H1 (cell line): ENCODE data around the gene PDE4D. TPM values are rescaled to one million over a fixed set of nuclear protein-coding genes. Genes with fewer than 3 reads are reported as not detected.

ENCODE experiments used
- CTCF ChIA-PET: fragments of 300-600 bp; sonication (Branson Sonifier 250); formaldehyde crosslinking; loops from one replicate; lab custom pipeline; 2021; ENCODE audit not compliant: partially characterized antibody; lab: Charles Lee
- POLR2A ChIA-PET: fragments of 300-600 bp; sonication (Branson Sonifier 250); formaldehyde crosslinking; loops from one replicate; lab custom pipeline; 2021; ENCODE audit warnings: inconsistent platforms; ENCODE audit not compliant: partially characterized antibody; lab: Charles Lee
- DNase-seq, 2 experiments: peaks; one replicate each; pipeline versions ENCODE4 v3.0.0 to v3.0.0-alpha.2; 2010 to 2022; ENCODE audit warnings: low spot score in 2 of 2, low read depth in 1 of 2, mixed read lengths in 1 of 2
- FAIRE-seq: peaks from 2 replicates; lab custom pipeline; 2011; peaks lifted over from hg19 to GRCh38; lab: Jason Lieb, UNC
- H2AFZ ChIP-seq: 2 replicates; pipeline ENCODE4 v1.8.1; 2012; ENCODE audit warnings: low read length, inconsistent platforms
- H2AK5ac ChIP-seq: 2 replicates; pipeline ENCODE4 v1.6.1; 2013; ENCODE audit warnings: low read depth, low read length
- H2BK120ac ChIP-seq: replicated peaks from 2 replicates; pipeline ENCODE3; 2013; ENCODE audit warnings: low read depth, low read length, inconsistent platforms
- H2BK12ac ChIP-seq: 2 replicates; pipeline ENCODE4 v1.6.1; 2013; ENCODE audit warnings: low read depth, low read length
- H2BK15ac ChIP-seq: 2 replicates; pipeline ENCODE4 v1.6.1; 2013; ENCODE audit warnings: low read length
- H2BK20ac ChIP-seq: 2 replicates; pipeline ENCODE4 v1.6.1; 2013; ENCODE audit warnings: low read length
- H2BK5ac ChIP-seq: 2 replicates; pipeline ENCODE4 v1.6.1; 2013; ENCODE audit warnings: low read depth, low read length
- H3K14ac ChIP-seq: 2 replicates; pipeline ENCODE4 v1.6.1; 2013; ENCODE audit warnings: inconsistent platforms; ENCODE audit not compliant: insufficient read length
- H3K18ac ChIP-seq: 2 replicates; pipeline ENCODE4 v1.6.1; 2013; ENCODE audit warnings: low read length; ENCODE audit errors: extremely low read depth
- H3K23ac ChIP-seq: 2 replicates; pipeline ENCODE4 v1.6.1; 2013; ENCODE audit warnings: inconsistent platforms; ENCODE audit not compliant: insufficient read length
- H3K23me2 ChIP-seq: 2 replicates; pipeline ENCODE4 v1.6.1; 2013; ENCODE audit warnings: low read depth, low read length
- H3K27ac ChIP-seq: 2 replicates; pipeline ENCODE4 v1.6.1; 2011; ENCODE audit warnings: low read depth, low read length, inconsistent platforms
- H3K27me3 ChIP-seq, 4 experiments: replicated peaks in 1 of 4; 1 replicate in 1 of 4; 2 replicates in 3 of 4; pipeline versions ENCODE4 v1.6.1 to v1.8.1; 2011 to 2013; ENCODE audit warnings: low read length in 3 of 4, mild to moderate bottlenecking in 3 of 4, inconsistent platforms in 2 of 4, mixed read lengths in 2 of 4, moderate library complexity in 1 of 4; ENCODE audit not compliant: control insufficient read depth in 3 of 4, insufficient read depth in 3 of 4; ENCODE audit errors: extremely low read depth in 1 of 4
- H3K36me3 ChIP-seq, 4 experiments: 2 replicates each; pipeline versions ENCODE4 v1.6.1 to v1.8.1; 2011 to 2013; ENCODE audit warnings: mild to moderate bottlenecking in 4 of 4, low read length in 3 of 4, moderate library complexity in 2 of 4, control low read depth in 1 of 4, inconsistent platforms in 1 of 4; ENCODE audit not compliant: insufficient read depth in 4 of 4, control insufficient read depth in 2 of 4
- H3K4ac ChIP-seq: replicated peaks from 2 replicates; pipeline ENCODE3; 2013; ENCODE audit warnings: low read length, low read depth, mixed read lengths, inconsistent platforms; ENCODE audit not compliant: insufficient read length
- H3K4me1 ChIP-seq, 4 experiments: replicated peaks in 1 of 4; 1 replicate in 1 of 4; 2 replicates in 3 of 4; pipeline versions ENCODE4 v1.6.1 to v1.8.1; 2011 to 2013; ENCODE audit warnings: low read length in 3 of 4, inconsistent platforms in 2 of 4, mixed read lengths in 1 of 4; ENCODE audit not compliant: insufficient read depth in 4 of 4, control insufficient read depth in 3 of 4
- H3K4me2 ChIP-seq, 2 experiments: 2 replicates each; pipeline versions ENCODE4 v1.6.1 to v1.8.1; 2011 to 2013; ENCODE audit warnings: low read depth in 2 of 2, low read length in 2 of 2, control low read depth in 1 of 2, inconsistent platforms in 1 of 2, mild to moderate bottlenecking in 1 of 2; ENCODE audit not compliant: insufficient read depth in 1 of 2
- H3K4me3 ChIP-seq, 4 experiments: fragments of 200-600, 300-600 bp in 1 of 4; sonication (generic), shearing (Covaris generic), sonication (Bioruptor Twin) in 1 of 4; 2 replicates each; pipeline versions ENCODE4 v1.5.1 to v1.8.1; 2011 to 2016; ENCODE audit warnings: low read length in 4 of 4, low read depth in 3 of 4, control low read depth in 2 of 4, inconsistent platforms in 2 of 4, mild to moderate bottlenecking in 2 of 4, mixed read lengths in 1 of 4, moderate library complexity in 1 of 4; ENCODE audit not compliant: insufficient read depth in 2 of 4; ENCODE audit errors: extremely low read depth in 1 of 4
- H3K56ac ChIP-seq: replicated peaks from 2 replicates; pipeline ENCODE3; 2013; ENCODE audit warnings: low read depth, mild to moderate bottlenecking, mixed read lengths, low read length, inconsistent platforms; ENCODE audit not compliant: insufficient read length
- H3K79me1 ChIP-seq: 2 replicates; pipeline ENCODE4 v1.6.1; 2013; ENCODE audit warnings: low read depth, low read length, control low read depth
- H3K79me2 ChIP-seq, 2 experiments: 2 replicates each; pipeline versions ENCODE4 v1.6.1 to v1.8.1; 2012 to 2013; ENCODE audit warnings: low read length in 2 of 2, mild to moderate bottlenecking in 2 of 2, inconsistent platforms in 1 of 2; ENCODE audit not compliant: insufficient read depth in 2 of 2, control insufficient read depth in 1 of 2
- H3K9ac ChIP-seq, 4 experiments: replicated peaks in 1 of 4; 1 replicate in 1 of 4; 2 replicates in 3 of 4; pipeline versions ENCODE4 v1.6.1 to v1.8.1; 2011 to 2013; ENCODE audit warnings: low read depth in 3 of 4, low read length in 3 of 4, control low read depth in 2 of 4, mild to moderate bottlenecking in 2 of 4, moderate library complexity in 2 of 4, inconsistent platforms in 1 of 4; ENCODE audit errors: extremely low read depth in 1 of 4
- H3K9me3 ChIP-seq, 2 experiments: 2 replicates each; pipeline versions ENCODE4 v1.6.1 to v1.8.1; 2012 to 2013; ENCODE audit warnings: mild to moderate bottlenecking in 2 of 2, moderate library complexity in 2 of 2, control low read depth in 1 of 2, inconsistent platforms in 1 of 2, low read depth in 1 of 2, low read length in 1 of 2, mixed read lengths in 1 of 2; ENCODE audit not compliant: insufficient read depth in 2 of 2
- H4K20me1 ChIP-seq, 2 experiments: replicated peaks in 1 of 2; 2 replicates each; pipeline versions ENCODE3 to v1.8.1; 2011 to 2013; ENCODE audit warnings: inconsistent platforms in 2 of 2, low read length in 2 of 2, mild to moderate bottlenecking in 1 of 2; ENCODE audit not compliant: insufficient read depth in 2 of 2, control insufficient read depth in 1 of 2
- H4K5ac ChIP-seq: 2 replicates; pipeline ENCODE4 v1.6.1; 2013; ENCODE audit warnings: low read length, low read depth, mixed read lengths, inconsistent platforms; ENCODE audit not compliant: insufficient read length
- H4K8ac ChIP-seq: 2 replicates; pipeline ENCODE4 v1.8.0; 2013; ENCODE audit warnings: mild to moderate bottlenecking, moderate library complexity, low read length, inconsistent platforms; ENCODE audit not compliant: insufficient read depth; ENCODE audit errors: extremely low read depth
- H4K91ac ChIP-seq: replicated peaks from 2 replicates; pipeline ENCODE3; 2013; ENCODE audit warnings: low read length, mixed read lengths, inconsistent platforms; ENCODE audit not compliant: insufficient read length
- ATF2 ChIP-seq: IDR thresholded peaks from 2 replicates; pipeline ENCODE4 v1.6.1; 2012; ENCODE audit warnings: low read length, inconsistent platforms
- CHD1 ChIP-seq: IDR thresholded peaks from 2 replicates; pipeline ENCODE4 v1.6.1; 2012; ENCODE audit warnings: low read depth, low read length, improper control_type of control experiment
- SAP30 ChIP-seq: fragments of 300-600 bp; sonication (generic); IDR thresholded peaks from 2 replicates; pipeline ENCODE4 v1.7.1; 2012; ENCODE audit warnings: low read length, moderate library complexity, mild to moderate bottlenecking, inconsistent platforms; ENCODE audit not compliant: insufficient read depth, insufficient replicate concordance
- SIRT6 ChIP-seq: IDR thresholded peaks from one replicate; pipeline ENCODE4 v1.7.1; 2012; ENCODE audit warnings: low read length, inconsistent platforms
- SP4 ChIP-seq: IDR thresholded peaks from 2 replicates; pipeline ENCODE4 v1.6.1; 2012; ENCODE audit warnings: low read length, inconsistent platforms
- TAF1 ChIP-seq: IDR thresholded peaks from 2 replicates; pipeline ENCODE4 v1.6.1; 2011; ENCODE audit warnings: mild to moderate bottlenecking, low read depth, low read length
- TEAD4 ChIP-seq: IDR thresholded peaks from 2 replicates; pipeline ENCODE4 v1.6.1; 2012; ENCODE audit warnings: low read depth, low read length, inconsistent platforms, mixed read lengths
- ZNF274 ChIP-seq: IDR thresholded peaks from 2 replicates; pipeline ENCODE4 v1.7.0; 2012; ENCODE audit warnings: low read length, borderline replicate concordance; ENCODE audit errors: extremely low read depth
- WGBS, 2 experiments: shearing (Covaris generic) in 1 of 2; methylation state at CpG; one replicate each; pipeline versions ENCODE4 v1.1.6 to v1.1.7; 2013 to 2015; ENCODE audit warnings: low lambda C conversion rate in 2 of 2, mixed read lengths in 2 of 2, inconsistent platforms in 1 of 2, low coverage in 1 of 2, missing lambda C conversion rate in 1 of 2; ENCODE audit not compliant: insufficient replicate concordance in 2 of 2, insufficient coverage in 1 of 2, insufficient read length in 1 of 2; ENCODE audit errors: extremely low coverage in 1 of 2, missing lambda C conversion rate in 1 of 2; 5-methylcytosine and 5-hydroxymethylcytosine counted together
- polyA plus RNA-seq, 7 experiments: library from polyadenylated mRNA; depleted of rRNA in 3 of 7; stranded (reverse) in 5 of 7; unstranded in 2 of 7; fragments of >200 nt in 5 of 7; fragments of 200-250 nt in 2 of 7; gene quantifications; 1 replicate in 5 of 7; 2 replicates in 1 of 7; 4 replicates in 1 of 7; pipeline versions ENCODE4 v1.2.1 to v1.2.3, GENCODE V29; 2011 to 2013; ENCODE audit warnings: missing spikeins in 2 of 7, mixed read lengths in 2 of 7
- total RNA-seq: library from RNA; stranded (reverse); fragmentation: NEBNext Ultra II Directional; extraction: Animal tissue kit (Norgen Biotek cat#: 25700); gene quantifications from 2 replicates; pipeline ENCODE4 v1.2.1, GENCODE V29; 2021

The PDE4D gene
- total and polyA plus RNA-seq, 2 of the 8 experiments (the other 6 are each of a cell fraction or from before 2014, with no cell fraction given): 2.3 to 3.7 TPM

DNA sequence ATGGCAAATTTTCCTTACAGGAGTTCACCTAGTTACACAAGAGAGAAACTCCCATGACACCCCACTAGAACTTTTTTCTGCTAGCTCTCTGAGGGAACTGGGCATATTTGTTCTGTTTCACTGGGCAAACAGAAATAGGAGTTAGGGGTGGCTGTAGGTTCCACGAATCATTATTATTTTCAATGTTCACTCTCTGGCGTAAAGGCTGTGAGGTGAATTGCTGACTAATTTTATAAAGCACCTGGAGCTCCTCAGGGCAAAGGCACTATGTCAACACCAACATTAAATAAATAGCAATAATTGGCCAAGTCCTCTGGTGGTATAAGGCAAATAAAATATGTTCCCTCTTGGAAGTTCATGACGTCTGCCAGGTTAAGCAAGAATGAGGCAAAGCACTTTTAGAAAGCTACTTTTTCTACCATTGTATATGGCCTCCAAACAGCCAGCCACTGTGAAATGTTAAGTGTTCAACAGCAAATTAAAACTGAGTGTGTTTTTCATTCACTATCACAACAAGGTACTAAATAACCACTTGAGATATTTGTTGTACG is 344.6 kb downstream of the PDE4D start:
- no peak overlapping the region for H2BK12ac ChIP-seq
- no peaks in the 10 kb centered on the region for H3K9me3 ChIP-seq
- H2BK15ac ChIP-seq: no peak overlapping the region
- H4K20me1 ChIP-seq: no peaks in the 10 kb centered on the region
- H4K8ac ChIP-seq: no peak overlapping the region
- no peak for DNase-seq
- no peak overlapping the region for H2BK5ac ChIP-seq
- H3K9ac ChIP-seq: no peak overlapping the region
- H3K36me3 ChIP-seq: no peaks in the 10 kb centered on the region
- H3K4me1 ChIP-seq: peaks cover 0 to 4% (median 0%) of the 10 kb centered on the region in 4 experiments; a peak in 2 of 7 replicates
- no peak overlapping the region for H3K27ac ChIP-seq
- WGBS, 2 experiments: 88% methylated on average over 4 of the region's 4 CpGs; no CpG with 5 or more reads in 1 of the 2 experiments
- no peaks in the 10 kb centered on the region for H3K27me3 ChIP-seq
- ChIA-PET CTCF (interaction anchor here (1.1 to 1.3 kb wide), 3 partner anchors 15 to 43 kb away, joined by 3 to 5 read pairs (median 3); no protein-coding TSS in a partner anchor), POLR2A (no interaction called here)
- no peak overlapping the region for H2BK20ac ChIP-seq
- H3K4ac ChIP-seq: no peak overlapping the region
- H3K79me2 ChIP-seq: no peaks in the 10 kb centered on the region
- no peak for FAIRE-seq
- H4K5ac ChIP-seq: no peak overlapping the region
- H3K23ac ChIP-seq: no peak overlapping the region
- H3K56ac ChIP-seq: no peak overlapping the region
- TF ChIP-seq CHD1: no peak
- TF ChIP-seq SAP30: no peak
- no peak for TF ChIP-seq TAF1
- TF ChIP-seq ATF2: no peak
- no peak for TF ChIP-seq SIRT6
- TF ChIP-seq SP4: no peak
- TF ChIP-seq ZNF274: no peak
- no peak for TF ChIP-seq TEAD4
- no peaks in the 10 kb centered on the region for H3K23me2 ChIP-seq
- H3K4me3 ChIP-seq: no peak overlapping the region
- no peaks in the 10 kb centered on the region for H3K79me1 ChIP-seq
- no peak overlapping the region for H3K4me2 ChIP-seq
- no peak overlapping the region for H2AK5ac ChIP-seq
- H3K14ac ChIP-seq: no peak overlapping the region
- no peak overlapping the region for H4K91ac ChIP-seq
- no peak overlapping the region for H3K18ac ChIP-seq
- H2AFZ ChIP-seq: no peak overlapping the region
- H2BK120ac ChIP-seq: no peak overlapping the region
